Uterus (tissue), 2 donors: ENCODE results near the gene AK5.

Experiments used
- POLR2A ChIP-seq, 2 donors: fragments of 450-650 bp; IDR thresholded peaks; one replicate each; pipeline ENCODE4 v1.6.1; 2016; ENCODE audit warnings: antibody characterized with exemption in 2 of 2, mild to moderate bottlenecking in 1 of 2, moderate library complexity in 1 of 2
- TF ChIP-seq, protein P1 (sequence below), 4 experiments: fragments of 200-600 bp in 2 of 4; fragments of 450-650 bp in 2 of 4; sonication (generic) in 2 of 4; IDR thresholded peaks; one replicate each; pipeline ENCODE4 v1.5.1; 2016 to 2019; ENCODE audit warnings: antibody characterized with exemption in 4 of 4, mild to moderate bottlenecking in 2 of 4, moderate library complexity in 1 of 4

DNA sequence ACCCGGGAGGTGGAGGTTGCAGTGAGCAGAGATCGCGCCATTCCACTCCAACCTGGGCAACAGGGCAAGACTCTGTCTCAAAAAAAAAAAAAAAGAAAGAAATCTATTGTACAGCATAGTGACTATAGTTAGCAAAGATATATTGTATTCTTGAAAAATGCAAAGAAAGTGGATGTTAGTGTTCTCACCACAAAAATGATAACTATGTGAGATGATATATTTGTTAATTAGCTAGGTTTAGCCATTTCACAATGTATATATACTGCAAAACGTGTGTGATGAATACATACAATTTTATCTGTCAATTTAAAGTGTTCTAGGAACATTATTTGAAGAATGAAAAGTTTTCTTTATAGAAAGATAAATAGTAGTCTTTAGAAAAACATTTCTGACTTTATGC is 179.9 kb downstream of the AK5 start:
- TF ChIP-seq, protein P1, sequence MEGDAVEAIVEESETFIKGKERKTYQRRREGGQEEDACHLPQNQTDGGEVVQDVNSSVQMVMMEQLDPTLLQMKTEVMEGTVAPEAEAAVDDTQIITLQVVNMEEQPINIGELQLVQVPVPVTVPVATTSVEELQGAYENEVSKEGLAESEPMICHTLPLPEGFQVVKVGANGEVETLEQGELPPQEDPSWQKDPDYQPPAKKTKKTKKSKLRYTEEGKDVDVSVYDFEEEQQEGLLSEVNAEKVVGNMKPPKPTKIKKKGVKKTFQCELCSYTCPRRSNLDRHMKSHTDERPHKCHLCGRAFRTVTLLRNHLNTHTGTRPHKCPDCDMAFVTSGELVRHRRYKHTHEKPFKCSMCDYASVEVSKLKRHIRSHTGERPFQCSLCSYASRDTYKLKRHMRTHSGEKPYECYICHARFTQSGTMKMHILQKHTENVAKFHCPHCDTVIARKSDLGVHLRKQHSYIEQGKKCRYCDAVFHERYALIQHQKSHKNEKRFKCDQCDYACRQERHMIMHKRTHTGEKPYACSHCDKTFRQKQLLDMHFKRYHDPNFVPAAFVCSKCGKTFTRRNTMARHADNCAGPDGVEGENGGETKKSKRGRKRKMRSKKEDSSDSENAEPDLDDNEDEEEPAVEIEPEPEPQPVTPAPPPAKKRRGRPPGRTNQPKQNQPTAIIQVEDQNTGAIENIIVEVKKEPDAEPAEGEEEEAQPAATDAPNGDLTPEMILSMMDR (IDR thresholded peaks at IDR 0.05), result no peak
- TF ChIP-seq POLR2A (IDR thresholded peaks at IDR 0.05), result no peak
